H1 (cell line): ENCODE results near the gene KLF4. TPM values are rescaled to one million over a fixed set of nuclear protein-coding genes. Genes with fewer than 3 reads are reported as not detected.

Experiments
- CTCF ChIA-PET: fragments of 300-600 bp; sonication (Branson Sonifier 250); formaldehyde crosslinking; loops from one replicate; lab custom pipeline; 2021; ENCODE audit not compliant: partially characterized antibody; lab: Charles Lee
- POLR2A ChIA-PET: fragments of 300-600 bp; sonication (Branson Sonifier 250); formaldehyde crosslinking; loops from one replicate; lab custom pipeline; 2021; ENCODE audit warnings: inconsistent platforms; ENCODE audit not compliant: partially characterized antibody; lab: Charles Lee
- DNase-seq, 2 experiments: peaks; one replicate each; pipeline versions ENCODE4 v3.0.0 to v3.0.0-alpha.2; 2010 to 2022; ENCODE audit warnings: low spot score in 2 of 2, low read depth in 1 of 2, mixed read lengths in 1 of 2
- FAIRE-seq: peaks from 2 replicates; lab custom pipeline; 2011; peaks lifted over from hg19 to GRCh38; lab: Jason Lieb, UNC
- H2AFZ ChIP-seq: 2 replicates; pipeline ENCODE4 v1.8.1; 2012; ENCODE audit warnings: low read length, inconsistent platforms
- H2AK5ac ChIP-seq: 2 replicates; pipeline ENCODE4 v1.6.1; 2013; ENCODE audit warnings: low read depth, low read length
- H2BK120ac ChIP-seq: replicated peaks from 2 replicates; pipeline ENCODE3; 2013; ENCODE audit warnings: low read depth, low read length, inconsistent platforms
- H2BK12ac ChIP-seq: 2 replicates; pipeline ENCODE4 v1.6.1; 2013; ENCODE audit warnings: low read depth, low read length
- H2BK15ac ChIP-seq: 2 replicates; pipeline ENCODE4 v1.6.1; 2013; ENCODE audit warnings: low read length
- H2BK20ac ChIP-seq: 2 replicates; pipeline ENCODE4 v1.6.1; 2013; ENCODE audit warnings: low read length
- H2BK5ac ChIP-seq: 2 replicates; pipeline ENCODE4 v1.6.1; 2013; ENCODE audit warnings: low read depth, low read length
- H3K14ac ChIP-seq: 2 replicates; pipeline ENCODE4 v1.6.1; 2013; ENCODE audit warnings: inconsistent platforms; ENCODE audit not compliant: insufficient read length
- H3K18ac ChIP-seq: 2 replicates; pipeline ENCODE4 v1.6.1; 2013; ENCODE audit warnings: low read length; ENCODE audit errors: extremely low read depth
- H3K23ac ChIP-seq: 2 replicates; pipeline ENCODE4 v1.6.1; 2013; ENCODE audit warnings: inconsistent platforms; ENCODE audit not compliant: insufficient read length
- H3K23me2 ChIP-seq: 2 replicates; pipeline ENCODE4 v1.6.1; 2013; ENCODE audit warnings: low read depth, low read length
- H3K27ac ChIP-seq: 2 replicates; pipeline ENCODE4 v1.6.1; 2011; ENCODE audit warnings: low read depth, low read length, inconsistent platforms
- H3K27me3 ChIP-seq, 4 experiments: replicated peaks in 1 of 4; 1 replicate in 1 of 4; 2 replicates in 3 of 4; pipeline versions ENCODE4 v1.6.1 to v1.8.1; 2011 to 2013; ENCODE audit warnings: low read length in 3 of 4, mild to moderate bottlenecking in 3 of 4, inconsistent platforms in 2 of 4, mixed read lengths in 2 of 4, moderate library complexity in 1 of 4; ENCODE audit not compliant: control insufficient read depth in 3 of 4, insufficient read depth in 3 of 4; ENCODE audit errors: extremely low read depth in 1 of 4
- H3K36me3 ChIP-seq, 4 experiments: 2 replicates each; pipeline versions ENCODE4 v1.6.1 to v1.8.1; 2011 to 2013; ENCODE audit warnings: mild to moderate bottlenecking in 4 of 4, low read length in 3 of 4, moderate library complexity in 2 of 4, control low read depth in 1 of 4, inconsistent platforms in 1 of 4; ENCODE audit not compliant: insufficient read depth in 4 of 4, control insufficient read depth in 2 of 4
- H3K4ac ChIP-seq: replicated peaks from 2 replicates; pipeline ENCODE3; 2013; ENCODE audit warnings: low read length, low read depth, mixed read lengths, inconsistent platforms; ENCODE audit not compliant: insufficient read length
- H3K4me1 ChIP-seq, 4 experiments: replicated peaks in 1 of 4; 1 replicate in 1 of 4; 2 replicates in 3 of 4; pipeline versions ENCODE4 v1.6.1 to v1.8.1; 2011 to 2013; ENCODE audit warnings: low read length in 3 of 4, inconsistent platforms in 2 of 4, mixed read lengths in 1 of 4; ENCODE audit not compliant: insufficient read depth in 4 of 4, control insufficient read depth in 3 of 4
- H3K4me2 ChIP-seq, 2 experiments: 2 replicates each; pipeline versions ENCODE4 v1.6.1 to v1.8.1; 2011 to 2013; ENCODE audit warnings: low read depth in 2 of 2, low read length in 2 of 2, control low read depth in 1 of 2, inconsistent platforms in 1 of 2, mild to moderate bottlenecking in 1 of 2; ENCODE audit not compliant: insufficient read depth in 1 of 2
- H3K4me3 ChIP-seq, 4 experiments: fragments of 200-600, 300-600 bp in 1 of 4; sonication (generic), shearing (Covaris generic), sonication (Bioruptor Twin) in 1 of 4; 2 replicates each; pipeline versions ENCODE4 v1.5.1 to v1.8.1; 2011 to 2016; ENCODE audit warnings: low read length in 4 of 4, low read depth in 3 of 4, control low read depth in 2 of 4, inconsistent platforms in 2 of 4, mild to moderate bottlenecking in 2 of 4, mixed read lengths in 1 of 4, moderate library complexity in 1 of 4; ENCODE audit not compliant: insufficient read depth in 2 of 4; ENCODE audit errors: extremely low read depth in 1 of 4
- H3K56ac ChIP-seq: replicated peaks from 2 replicates; pipeline ENCODE3; 2013; ENCODE audit warnings: low read depth, mild to moderate bottlenecking, mixed read lengths, low read length, inconsistent platforms; ENCODE audit not compliant: insufficient read length
- H3K79me1 ChIP-seq: 2 replicates; pipeline ENCODE4 v1.6.1; 2013; ENCODE audit warnings: low read depth, low read length, control low read depth
- H3K79me2 ChIP-seq, 2 experiments: 2 replicates each; pipeline versions ENCODE4 v1.6.1 to v1.8.1; 2012 to 2013; ENCODE audit warnings: low read length in 2 of 2, mild to moderate bottlenecking in 2 of 2, inconsistent platforms in 1 of 2; ENCODE audit not compliant: insufficient read depth in 2 of 2, control insufficient read depth in 1 of 2
- H3K9ac ChIP-seq, 4 experiments: replicated peaks in 1 of 4; 1 replicate in 1 of 4; 2 replicates in 3 of 4; pipeline versions ENCODE4 v1.6.1 to v1.8.1; 2011 to 2013; ENCODE audit warnings: low read depth in 3 of 4, low read length in 3 of 4, control low read depth in 2 of 4, mild to moderate bottlenecking in 2 of 4, moderate library complexity in 2 of 4, inconsistent platforms in 1 of 4; ENCODE audit errors: extremely low read depth in 1 of 4
- H3K9me3 ChIP-seq, 2 experiments: 2 replicates each; pipeline versions ENCODE4 v1.6.1 to v1.8.1; 2012 to 2013; ENCODE audit warnings: mild to moderate bottlenecking in 2 of 2, moderate library complexity in 2 of 2, control low read depth in 1 of 2, inconsistent platforms in 1 of 2, low read depth in 1 of 2, low read length in 1 of 2, mixed read lengths in 1 of 2; ENCODE audit not compliant: insufficient read depth in 2 of 2
- H4K20me1 ChIP-seq, 2 experiments: replicated peaks in 1 of 2; 2 replicates each; pipeline versions ENCODE3 to v1.8.1; 2011 to 2013; ENCODE audit warnings: inconsistent platforms in 2 of 2, low read length in 2 of 2, mild to moderate bottlenecking in 1 of 2; ENCODE audit not compliant: insufficient read depth in 2 of 2, control insufficient read depth in 1 of 2
- H4K5ac ChIP-seq: 2 replicates; pipeline ENCODE4 v1.6.1; 2013; ENCODE audit warnings: low read length, low read depth, mixed read lengths, inconsistent platforms; ENCODE audit not compliant: insufficient read length
- H4K8ac ChIP-seq: 2 replicates; pipeline ENCODE4 v1.8.0; 2013; ENCODE audit warnings: mild to moderate bottlenecking, moderate library complexity, low read length, inconsistent platforms; ENCODE audit not compliant: insufficient read depth; ENCODE audit errors: extremely low read depth
- H4K91ac ChIP-seq: replicated peaks from 2 replicates; pipeline ENCODE3; 2013; ENCODE audit warnings: low read length, mixed read lengths, inconsistent platforms; ENCODE audit not compliant: insufficient read length
- CEBPB ChIP-seq: IDR thresholded peaks from 2 replicates; pipeline ENCODE4 v1.6.1; 2012; ENCODE audit warnings: low read depth, low read length
- CHD1 ChIP-seq: IDR thresholded peaks from 2 replicates; pipeline ENCODE4 v1.6.1; 2012; ENCODE audit warnings: low read depth, low read length, improper control_type of control experiment
- CTBP2 ChIP-seq: IDR thresholded peaks from 2 replicates; pipeline ENCODE4 v1.7.0; 2011; ENCODE audit warnings: borderline replicate concordance, mild to moderate bottlenecking, moderate library complexity, mixed read lengths, low read length; ENCODE audit not compliant: insufficient read depth, insufficient read length
- GABPA ChIP-seq: IDR thresholded peaks from 2 replicates; pipeline ENCODE4 v1.6.1; 2011; ENCODE audit warnings: mild to moderate bottlenecking, low read length, moderate library complexity, borderline replicate concordance; ENCODE audit not compliant: insufficient read depth
- HDAC2 ChIP-seq, 2 experiments: fragments of 300-600 bp in 1 of 2; sonication (generic) in 1 of 2; IDR thresholded peaks; 2 replicates each; pipeline ENCODE4 v1.6.1; 2011 to 2012; ENCODE audit warnings: low read depth in 2 of 2, low read length in 2 of 2, mild to moderate bottlenecking in 2 of 2, moderate library complexity in 2 of 2, borderline replicate concordance in 1 of 2, inconsistent platforms in 1 of 2
- HDAC6 ChIP-seq: IDR thresholded peaks from one replicate; pipeline ENCODE4 v1.7.1; 2012; ENCODE audit warnings: low read depth, mild to moderate bottlenecking, inconsistent platforms, low read length, moderate library complexity
- JUN ChIP-seq: IDR thresholded peaks from 2 replicates; pipeline ENCODE4 v1.6.1; 2011; ENCODE audit warnings: low read depth, mild to moderate bottlenecking, improper control_type of control experiment, low read length
- KDM1A ChIP-seq: fragments of 200-600, 300-600 bp; sonication (generic); IDR thresholded peaks from 2 replicates; pipeline ENCODE4 v1.7.1; 2016; ENCODE audit warnings: mild to moderate bottlenecking, low read length, borderline replicate concordance
- KDM5A ChIP-seq: fragments of 200-600 bp; IDR thresholded peaks from 2 replicates; pipeline ENCODE4 v1.7.1; 2012; ENCODE audit warnings: mild to moderate bottlenecking, low read length, inconsistent platforms, mixed read lengths
- NRF1 ChIP-seq: IDR thresholded peaks from 2 replicates; pipeline ENCODE4 v1.6.1; 2011; ENCODE audit warnings: mild to moderate bottlenecking, low read depth, low read length, improper control_type of control experiment
- POLR2A ChIP-seq, 2 experiments: IDR thresholded peaks; 1 replicate in 1 of 2; 2 replicates in 1 of 2; pipeline ENCODE4 v1.6.1; 2011; ENCODE audit warnings: low read depth in 2 of 2, low read length in 2 of 2, mild to moderate bottlenecking in 2 of 2; ENCODE audit errors: control extremely low read depth in 1 of 2
- POU5F1 ChIP-seq: IDR thresholded peaks from 2 replicates; pipeline ENCODE4 v1.6.1; 2011; ENCODE audit warnings: low read depth, mild to moderate bottlenecking, low read length, moderate library complexity
- RXRA ChIP-seq: IDR thresholded peaks from 2 replicates; pipeline ENCODE4 v1.6.1; 2011; ENCODE audit warnings: low read depth, mild to moderate bottlenecking, low read length, moderate library complexity; ENCODE audit not compliant: insufficient read depth
- SRF ChIP-seq: IDR thresholded peaks from 2 replicates; pipeline ENCODE4 v1.6.1; 2011; ENCODE audit warnings: mild to moderate bottlenecking, low read depth, low read length, moderate library complexity
- ZNF274 ChIP-seq: IDR thresholded peaks from 2 replicates; pipeline ENCODE4 v1.7.0; 2012; ENCODE audit warnings: low read length, borderline replicate concordance; ENCODE audit errors: extremely low read depth
- WGBS, 2 experiments: shearing (Covaris generic) in 1 of 2; methylation state at CpG; one replicate each; pipeline versions ENCODE4 v1.1.6 to v1.1.7; 2013 to 2015; ENCODE audit warnings: low lambda C conversion rate in 2 of 2, mixed read lengths in 2 of 2, inconsistent platforms in 1 of 2, low coverage in 1 of 2, missing lambda C conversion rate in 1 of 2; ENCODE audit not compliant: insufficient replicate concordance in 2 of 2, insufficient coverage in 1 of 2, insufficient read length in 1 of 2; ENCODE audit errors: extremely low coverage in 1 of 2, missing lambda C conversion rate in 1 of 2; 5-methylcytosine and 5-hydroxymethylcytosine counted together
- polyA plus RNA-seq, 7 experiments: library from polyadenylated mRNA; depleted of rRNA in 3 of 7; stranded (reverse) in 5 of 7; unstranded in 2 of 7; fragments of >200 nt in 5 of 7; fragments of 200-250 nt in 2 of 7; gene quantifications; 1 replicate in 5 of 7; 2 replicates in 1 of 7; 4 replicates in 1 of 7; pipeline versions ENCODE4 v1.2.1 to v1.2.3, GENCODE V29; 2011 to 2013; ENCODE audit warnings: missing spikeins in 2 of 7, mixed read lengths in 2 of 7
- total RNA-seq: library from RNA; stranded (reverse); fragmentation: NEBNext Ultra II Directional; extraction: Animal tissue kit (Norgen Biotek cat#: 25700); gene quantifications from 2 replicates; pipeline ENCODE4 v1.2.1, GENCODE V29; 2021

Gene KLF4
- total and polyA plus RNA-seq, 2 of the 8 experiments (the other 6 are each of a cell fraction or from before 2014, with no cell fraction given), result 0.77 to 2.8 TPM

DNA sequence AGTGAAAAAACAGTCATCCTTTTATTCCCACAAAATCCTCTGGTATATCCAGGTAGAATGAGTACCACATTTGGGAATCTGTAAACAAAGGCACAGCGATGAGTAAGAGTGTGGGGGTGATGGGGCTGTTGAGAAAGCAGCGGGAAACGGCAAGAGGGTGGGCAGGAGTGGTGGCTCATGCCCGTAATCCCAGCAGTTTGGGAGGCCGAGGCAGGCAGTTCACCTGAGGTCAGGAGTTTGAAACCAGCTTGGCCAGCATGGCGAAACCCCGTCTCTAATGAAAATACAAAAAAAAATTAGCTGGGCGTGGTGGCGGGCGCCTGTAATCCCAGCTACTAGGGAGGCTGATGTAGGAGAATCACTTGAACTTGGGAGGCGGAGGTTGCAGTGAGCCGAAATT lies 43.1 kb downstream of the KLF4 start:
- Histone ChIP-seq H3K23me2 (no peaks in the 10 kb centered on the region), H3K4me1 (no peaks in the 10 kb centered on the region), H2BK5ac (no peak overlapping the region), H2AFZ (no peak overlapping the region), H3K27me3 (no peaks in the 10 kb centered on the region), H3K4me3 (no peak overlapping the region), H3K79me2 (no peaks in the 10 kb centered on the region), H3K4ac (no peak overlapping the region), H4K91ac (no peak overlapping the region), H2AK5ac (no peak overlapping the region), H3K14ac (no peak overlapping the region), H3K9me3 (no peaks in the 10 kb centered on the region), H3K56ac (no peak overlapping the region), H2BK120ac (no peak overlapping the region), H3K9ac (no peak overlapping the region), H4K5ac (no peak overlapping the region), H4K8ac (no peak overlapping the region), H3K36me3 (no peaks in the 10 kb centered on the region), H2BK15ac (no peak overlapping the region), H3K4me2 (no peak overlapping the region), H3K23ac (no peak overlapping the region), H3K18ac (no peak overlapping the region), H2BK12ac (no peak overlapping the region), H2BK20ac (no peak overlapping the region), H3K27ac (no peak overlapping the region), H3K79me1 (no peaks in the 10 kb centered on the region), H4K20me1 (no peaks in the 10 kb centered on the region)
- DNase-seq (no peak), FAIRE-seq (no peak)
- ChIA-PET POLR2A (no interaction called here), CTCF (interaction anchor here (0.7 to 3.8 kb wide), 2 partner anchors 22 to 214 kb away, joined by 3 to 50 read pairs; no protein-coding TSS in a partner anchor)
- WGBS, 2 experiments, result 99% methylated on average over 10 of the region's 12 CpGs; no CpG with 5 or more reads in 1 of the 2 experiments
- TF ChIP-seq HDAC6 (no peak), POLR2A (IDR thresholded peaks at IDR 0.05; ENCODE audit: control extremely low read depth in 1 of 2, low read depth in 2 of 2, low read length in 2 of 2) (no peak), ZNF274 (no peak), GABPA (no peak), CTBP2 (no peak), HDAC2 (IDR thresholded peaks at IDR 0.05; ENCODE audit: borderline replicate concordance in 1 of 2, low read depth in 2 of 2, low read length in 2 of 2) (no peak), KDM1A (no peak), POU5F1 (no peak), KDM5A (no peak), JUN (no peak), NRF1 (no peak), SRF (no peak), CHD1 (no peak), CEBPB (no peak), RXRA (no peak)
